GM21825 (cell line): ENCODE measurements around the gene SH3GL2.

Source experiments
- ATAC-seq: cut with Tn5 transposase; IDR thresholded peaks from one replicate; pipeline ENCODE4 v1.9.1; 2021; ENCODE audit warnings: mild to moderate bottlenecking, moderate library complexity; ENCODE audit not compliant: unreplicated experiment

Gene SH3GL2

GRCh38 chr9:17653947-17654465 lies 75.1 kb downstream of the SH3GL2 start:
- no peak for ATAC-seq

GRCh38 chr9:17656889-17657288 lies 78.0 kb downstream of the SH3GL2 start:
- ATAC-seq, result no peak

GRCh38 chr9:17658237-17658636 lies 79.4 kb downstream of the SH3GL2 start:
- ATAC-seq, result no peak

GRCh38 chr9:17660158-17660557 lies 81.3 kb downstream of the SH3GL2 start:
- no peak for ATAC-seq

GRCh38 chr9:17665450-17665849 lies 86.6 kb downstream of the SH3GL2 start:
- ATAC-seq, result no peak

- ATAC-seq, result no peak
These were observed 90.3 kb downstream of the SH3GL2 start for GRCh38 chr9:17669206-17669605.

GRCh38 chr9:17682684-17683083 lies 103.8 kb downstream of the SH3GL2 start:
- ATAC-seq, result no peak

GRCh38 chr9:17688834-17689233 lies 110.0 kb downstream of the SH3GL2 start:
- no peak for ATAC-seq

GRCh38 chr9:17694336-17694735 lies 115.5 kb downstream of the SH3GL2 start:
- no peak for ATAC-seq

GRCh38 chr9:17695482-17695881 lies 116.6 kb downstream of the SH3GL2 start:
- no peak for ATAC-seq

GRCh38 chr9:17699615-17700330 lies 120.9 kb downstream of the SH3GL2 start:
- no peak for ATAC-seq

- no peak for ATAC-seq
These were observed 127.5 kb downstream of the SH3GL2 start for GRCh38 chr9:17706347-17706746.

GRCh38 chr9:17719053-17719452 lies 140.2 kb downstream of the SH3GL2 start:
- ATAC-seq, result no peak

- ATAC-seq, result no peak
These were observed 143.1 kb downstream of the SH3GL2 start for GRCh38 chr9:17721954-17722353.

- ATAC-seq, result no peak
These were observed 144.8 kb downstream of the SH3GL2 start for GRCh38 chr9:17723656-17724055.

GRCh38 chr9:17725399-17726010 lies 146.6 kb downstream of the SH3GL2 start:
- no peak for ATAC-seq

- no peak for ATAC-seq
These were observed 147.4 kb downstream of the SH3GL2 start for GRCh38 chr9:17726298-17726697.

GRCh38 chr9:17730899-17731298 lies 152.0 kb downstream of the SH3GL2 start:
- ATAC-seq, result no peak

GRCh38 chr9:17731308-17731707 lies 152.4 kb downstream of the SH3GL2 start:
- ATAC-seq, result no peak

GRCh38 chr9:17734674-17735073 lies 155.8 kb downstream of the SH3GL2 start:
- no peak for ATAC-seq

- no peak for ATAC-seq
These were observed 157.0 kb downstream of the SH3GL2 start for GRCh38 chr9:17735859-17736258.

GRCh38 chr9:17739022-17739421 lies 160.2 kb downstream of the SH3GL2 start:
- ATAC-seq, result no peak
